ENCODE measurements around the gene TAT. TPM values are rescaled to one million over a fixed set of nuclear protein-coding genes. Genes with fewer than 3 reads are reported as not detected.

Gene TAT
- total and polyA plus RNA-seq, 10 of the 15 experiments (the other 5 are each of a cell fraction or from before 2014, with no cell fraction given) = 0.01 to 0.44 (median 0.09) TPM; not detected in 4

GRCh38 chr16:71573387-71574094 is 3.4 kb downstream of the TAT start:
- in situ Hi-C loops (cut with MboI) (no loop called here), intact Hi-C loops (cut with micrococcal nuclease; ENCODE audit: unreplicated experiment) (no loop called here)
- Histone ChIP-seq H3K27me3 (replicated peaks in 1 of 2; ENCODE audit: control insufficient read depth in 2 of 2, insufficient read depth in 2 of 2, low read length in 1 of 2) (no peaks in the 10 kb centered on the region), H3K4me1 (ENCODE audit: control insufficient read depth, insufficient read depth, low read length) (no peaks in the 10 kb centered on the region), H3K9me3 (replicated peaks; ENCODE audit: control insufficient read depth, insufficient read depth, low read length) (no peaks in the 10 kb centered on the region), H2AFZ (ENCODE audit: control insufficient read depth, low read depth, low read length) (no peak overlapping the region), H3K9ac (ENCODE audit: control insufficient read depth, insufficient read depth, low read length) (no peak overlapping the region), H3K4me2 (ENCODE audit: control insufficient read depth, insufficient read depth) (no peak overlapping the region), H3K79me2 (ENCODE audit: control insufficient read depth, insufficient read depth, low read length) (no peaks in the 10 kb centered on the region), H4K20me1 (ENCODE audit: control insufficient read depth, insufficient read depth) (no peaks in the 10 kb centered on the region), H3K4me3 (no peak overlapping the region), H3K36me3 (ENCODE audit: control insufficient read depth in 2 of 2, insufficient read depth in 2 of 2, low read length in 1 of 2) (no peaks in the 10 kb centered on the region), H3K27ac (ENCODE audit: control insufficient read depth, insufficient read depth) (no peak overlapping the region)
- FAIRE-seq = no peak
- no TSS peak for BruUV-seq (replicated peaks)
- 73% methylated on average over 5 of the region's 5 CpGs for WGBS (ENCODE audit: insufficient coverage, insufficient replicate concordance, low lambda C conversion rate, missing lambda C conversion rate)
- RAD21 ChIA-PET (ENCODE audit: unreplicated experiment) = interaction anchor here (1.5 to 2.3 kb wide), 2 partner anchors 8 to 38 kb away, joined by 6 to 7 read pairs; no protein-coding TSS in a partner anchor
- CTCF ChIA-PET = interaction anchor here (0.7 to 12.8 kb wide), 6 partner anchors 9 to 388 kb away, joined by 3 to 312 read pairs (median 4); no protein-coding TSS in a partner anchor
- DNase-seq (ENCODE audit: low read depth, low spot score) = no peak
- POLR2A ChIA-PET = no interaction called here
- no peak for ATAC-seq
- SMC1A ChIA-PET (ENCODE audit: uncharacterized antibody, unreplicated experiment) = interaction anchor here (0.7 to 2.7 kb wide), 7 partner anchors 9 to 38 kb away, joined by 3 to 17 read pairs (median 4); no protein-coding TSS in a partner anchor
- TF ChIP-seq SMAD5 (IDR thresholded peaks at IDR 0.05; ENCODE audit: low read depth) (no peak), POLR2AphosphoS5 (IDR thresholded peaks at IDR 0.05; ENCODE audit: low read length) (no peak), NFXL1 (IDR thresholded peaks at IDR 0.05; ENCODE audit: borderline replicate concordance) (no peak), MTA2 (IDR thresholded peaks at IDR 0.05; ENCODE audit: low read depth) (no peak), PML (IDR thresholded peaks at IDR 0.05; ENCODE audit: low read length) (no peak), FOS (IDR thresholded peaks at IDR 0.05; ENCODE audit: borderline replicate concordance, extremely low read depth, insufficient read length) (no peak), STAT1 (conservative IDR thresholded peaks at IDR 0.05) (no peak), LARP7 (IDR thresholded peaks at IDR 0.05) (no peak), NRF1 (conservative IDR thresholded peaks at IDR 0.05; ENCODE audit: low read depth, low read length) (no peak), CBX3 (IDR thresholded peaks at IDR 0.05; ENCODE audit: borderline replicate concordance, low read depth) (no peak), ZBTB40 (IDR thresholded peaks at IDR 0.05; ENCODE audit: borderline replicate concordance) (no peak), USF2 (IDR thresholded peaks at IDR 0.05; ENCODE audit: borderline replicate concordance, low read depth, low read length) (no peak), KAT2A (conservative IDR thresholded peaks at IDR 0.05; ENCODE audit: control insufficient read depth, low read depth, low read length) (no peak), SP1 (IDR thresholded peaks at IDR 0.05; ENCODE audit: low read depth, low read length) (no peak), ZSCAN29 (IDR thresholded peaks at IDR 0.05) (no peak)
